Neural progenitor cell (in vitro differentiated cells): ENCODE measurements around the gene C12orf57.
"Not testable (repeated sequence)": the region's sequence is repeated elsewhere in the genome, so short reads cannot be mapped to it uniquely, and the experiment has no call there.

Experiments
- CTCF ChIP-seq: fragments of 200-600 bp; sonication (generic); IDR thresholded peaks from 2 replicates; pipeline ENCODE4 v1.5.1; 2017; ENCODE audit warnings: antibody characterized with exemption, mild to moderate bottlenecking
- EZH2 ChIP-seq: fragments of 200-600 bp; sonication (generic); IDR thresholded peaks from 2 replicates; pipeline ENCODE4 v1.6.1; 2017; ENCODE audit warnings: antibody characterized with exemption, mild to moderate bottlenecking, moderate library complexity
- EZH2phosphoT487 ChIP-seq: fragments of 200-600 bp; sonication (generic); IDR thresholded peaks from 2 replicates; pipeline ENCODE4 v1.6.1; 2017; ENCODE audit warnings: antibody characterized with exemption

- not testable (repeated sequence) for TF ChIP-seq CTCF, EZH2, EZH2phosphoT487
Observed at GRCh38 chr12:6908141-6908540, 35.7 kb upstream of the C12orf57 start.
